ENCODE results near the gene SSR1.

The SSR1 gene

GRCh38 chr6:7229376-7230326 is 83.3 kb downstream of the SSR1 start:
- no peaks in the 10 kb centered on the region; the same call in 1 of the 2 replicates for H3K79me2 ChIP-seq (ENCODE audit: low read length)
- H3K36me3 ChIP-seq (replicated peaks; ENCODE audit: insufficient read depth, low read length), result no peaks in the 10 kb centered on the region
- no peak overlapping the region for H3K9ac ChIP-seq (ENCODE audit: low read length)
- H3K4me3 ChIP-seq (ENCODE audit: low read length), result no peak overlapping the region
- no peaks in the 10 kb centered on the region for H3K4me1 ChIP-seq (ENCODE audit: low read length)
- DNase-seq, result no peak
- H3F3A ChIP-seq (ENCODE audit: insufficient read depth, low read length), result no peaks in the 10 kb centered on the region
- H4K20me1 ChIP-seq (ENCODE audit: insufficient read depth, low read length), result no peaks in the 10 kb centered on the region
- H2AFZ ChIP-seq (ENCODE audit: low read length), result no peak overlapping the region
- H3K9me3 ChIP-seq (replicated peaks; ENCODE audit: insufficient read depth, low read length), result no peaks in the 10 kb centered on the region
- no peak overlapping the region for H3K27ac ChIP-seq (ENCODE audit: low read length)
- no peak overlapping the region for H3K4me2 ChIP-seq (ENCODE audit: low read depth, low read length)
- H3K27me3 ChIP-seq (replicated peaks; ENCODE audit: insufficient read depth, low read length), result no peaks in the 10 kb centered on the region
- no peak for TF ChIP-seq CTCF (IDR thresholded peaks at IDR 0.05; ENCODE audit: low read length)
- no peak for TF ChIP-seq EZH2 (optimal IDR thresholded peaks at IDR 0.05; ENCODE audit: low read depth, low read length)
- no peak for TF ChIP-seq EZH2phosphoT487 (IDR thresholded peaks at IDR 0.05; ENCODE audit: low read length)
- no peaks in the 10 kb centered on the region for H3K9me2 ChIP-seq (replicated peaks; ENCODE audit: insufficient read depth, low read length)

DNA sequence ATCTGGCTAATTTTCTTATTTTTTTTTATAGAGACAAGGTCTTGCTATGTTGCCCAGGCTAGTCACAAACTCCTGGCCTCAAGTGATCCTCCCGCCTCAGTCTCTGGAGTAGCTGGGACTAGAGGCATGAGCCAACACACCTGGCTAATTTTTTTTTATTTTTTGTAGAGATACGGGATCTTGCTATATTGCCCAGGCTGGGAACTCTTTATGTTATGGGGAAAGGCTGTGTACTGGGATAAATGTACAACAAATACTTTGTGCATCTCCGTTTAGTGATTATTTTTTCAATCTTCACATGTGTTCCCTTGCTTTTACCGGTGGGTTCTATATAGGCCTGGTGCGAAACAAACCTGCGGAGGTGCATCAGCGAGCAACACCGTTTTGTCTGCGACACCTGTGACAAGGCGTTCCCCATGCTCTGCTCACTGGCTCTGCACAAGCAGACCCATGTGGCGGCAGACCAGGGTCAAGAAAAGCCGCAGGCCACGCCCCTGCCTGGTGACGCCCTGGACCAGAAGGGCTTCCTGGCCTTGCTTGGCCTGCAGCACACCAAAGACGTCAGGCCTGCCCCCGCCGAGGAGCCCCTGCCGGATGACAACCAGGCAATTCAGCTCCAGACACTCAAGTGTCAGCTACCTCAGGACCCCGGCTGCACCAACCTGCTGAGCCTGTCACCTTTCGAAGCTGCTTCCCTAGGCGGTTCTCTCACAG is 84.2 kb downstream of the SSR1 start:
- no peak overlapping the region for H3K27ac ChIP-seq (ENCODE audit: low read length)
- no peaks in the 10 kb centered on the region for H3K36me3 ChIP-seq (replicated peaks; ENCODE audit: insufficient read depth, low read length)
- no peaks in the 10 kb centered on the region for H3K9me2 ChIP-seq (replicated peaks; ENCODE audit: insufficient read depth, low read length)
- DNase-seq, result no peak
- H3K27me3 ChIP-seq (replicated peaks; ENCODE audit: insufficient read depth, low read length), result no peaks in the 10 kb centered on the region
- no peaks in the 10 kb centered on the region for H3K9me3 ChIP-seq (replicated peaks; ENCODE audit: insufficient read depth, low read length)
- H3K4me1 ChIP-seq (ENCODE audit: low read length), result no peaks in the 10 kb centered on the region
- no peaks in the 10 kb centered on the region for H3F3A ChIP-seq (ENCODE audit: insufficient read depth, low read length)
- H3K4me2 ChIP-seq (ENCODE audit: low read depth, low read length), result no peak overlapping the region
- no peak overlapping the region for H3K9ac ChIP-seq (ENCODE audit: low read length)
- H3K4me3 ChIP-seq (ENCODE audit: low read length), result no peak overlapping the region
- H4K20me1 ChIP-seq (ENCODE audit: insufficient read depth, low read length), result no peaks in the 10 kb centered on the region
- no peaks in the 10 kb centered on the region; the same call in 1 of the 2 replicates for H3K79me2 ChIP-seq (ENCODE audit: low read length)
- H2AFZ ChIP-seq (ENCODE audit: low read length), result no peak overlapping the region
- TF ChIP-seq CTCF (IDR thresholded peaks at IDR 0.05; ENCODE audit: low read length), result no peak
- no peak for TF ChIP-seq EZH2 (optimal IDR thresholded peaks at IDR 0.05; ENCODE audit: low read depth, low read length)
- TF ChIP-seq EZH2phosphoT487 (IDR thresholded peaks at IDR 0.05; ENCODE audit: low read length), result no peak

DNA sequence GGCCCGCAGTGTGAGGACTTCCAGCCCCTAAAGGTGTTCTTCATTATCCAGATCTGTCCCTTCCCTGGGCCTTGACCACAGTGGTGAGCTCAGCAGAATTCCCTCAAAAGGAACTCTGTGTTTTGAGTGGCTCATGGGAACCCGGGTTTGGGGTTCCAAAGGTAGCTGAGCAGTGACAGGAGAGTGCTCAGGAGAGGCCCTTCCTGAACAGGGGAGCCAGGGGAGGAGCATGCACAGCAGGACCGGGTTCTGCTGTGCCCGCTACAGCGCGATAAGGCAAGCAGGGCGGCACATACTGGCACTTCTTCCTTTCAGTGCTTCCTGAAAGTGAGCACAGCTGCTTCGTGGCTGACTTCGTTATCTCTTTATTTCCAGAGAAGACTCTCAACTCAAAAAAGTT is 88.3 kb downstream of the SSR1 start:
- no peaks in the 10 kb centered on the region for H3K36me3 ChIP-seq (replicated peaks; ENCODE audit: insufficient read depth, low read length)
- no peaks in the 10 kb centered on the region for H3K27me3 ChIP-seq (replicated peaks; ENCODE audit: insufficient read depth, low read length)
- H3F3A ChIP-seq (ENCODE audit: insufficient read depth, low read length), result no peaks in the 10 kb centered on the region
- H3K9me2 ChIP-seq (replicated peaks; ENCODE audit: insufficient read depth, low read length), result no peaks in the 10 kb centered on the region
- no peak overlapping the region for H3K27ac ChIP-seq (ENCODE audit: low read length)
- no peak overlapping the region for H2AFZ ChIP-seq (ENCODE audit: low read length)
- no peak overlapping the region for H3K9ac ChIP-seq (ENCODE audit: low read length)
- no peak overlapping the region for H3K4me3 ChIP-seq (ENCODE audit: low read length)
- no peak for DNase-seq
- H3K4me2 ChIP-seq (ENCODE audit: low read depth, low read length), result no peak overlapping the region
- H3K4me1 ChIP-seq (ENCODE audit: low read length), result no peaks in the 10 kb centered on the region
- no peaks in the 10 kb centered on the region; the same call in 1 of the 2 replicates for H3K79me2 ChIP-seq (ENCODE audit: low read length)
- H4K20me1 ChIP-seq (ENCODE audit: insufficient read depth, low read length), result no peaks in the 10 kb centered on the region
- H3K9me3 ChIP-seq (replicated peaks; ENCODE audit: insufficient read depth, low read length), result no peaks in the 10 kb centered on the region
- TF ChIP-seq EZH2phosphoT487 (IDR thresholded peaks at IDR 0.05; ENCODE audit: low read length), result no peak

Data from MM.1S (cell line).